HFF-Myc (cell line): ENCODE measurements around the gene PTCH1.

Source experiments
- DNase-seq: peaks from one replicate; pipeline ENCODE4 v3.0.0-alpha.2; 2011; ENCODE audit warnings: low read depth; ENCODE audit errors: extremely low read depth
- H3K4me3 ChIP-seq: replicated peaks from 2 replicates; pipeline ENCODE4 v1.5.1; 2011; ENCODE audit warnings: low read depth, mild to moderate bottlenecking, control low read depth, low read length
- TF ChIP-seq, protein P1 (sequence below): IDR thresholded peaks from 2 replicates; pipeline ENCODE4 v1.5.1; 2012; ENCODE audit warnings: mild to moderate bottlenecking, low read depth, low read length, control low read depth; ENCODE audit errors: missing control alignments

The PTCH1 gene

DNA sequence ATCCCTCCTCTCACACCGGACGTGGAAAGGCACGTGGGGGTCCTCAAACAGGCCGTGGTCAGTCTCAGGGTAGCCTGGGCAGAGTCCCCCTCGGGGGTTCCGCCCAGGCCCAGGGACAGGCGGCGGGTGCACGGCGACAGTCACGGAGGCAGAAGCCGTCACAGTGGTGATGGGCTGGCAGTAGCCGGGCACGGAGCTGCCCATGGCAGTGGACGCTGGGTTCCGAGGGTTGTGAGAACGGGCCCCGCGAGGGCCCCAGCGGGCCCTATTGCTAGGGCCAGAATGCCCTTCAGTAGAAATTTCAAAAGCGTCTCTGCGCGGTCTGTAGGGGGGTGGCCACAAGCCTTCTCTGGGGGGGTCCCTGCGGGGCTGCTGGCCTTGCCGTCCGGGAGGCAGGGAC is 69.8 kb downstream of the PTCH1 start:
- H3K4me3 ChIP-seq: no peak overlapping the region
- TF ChIP-seq, protein P1, sequence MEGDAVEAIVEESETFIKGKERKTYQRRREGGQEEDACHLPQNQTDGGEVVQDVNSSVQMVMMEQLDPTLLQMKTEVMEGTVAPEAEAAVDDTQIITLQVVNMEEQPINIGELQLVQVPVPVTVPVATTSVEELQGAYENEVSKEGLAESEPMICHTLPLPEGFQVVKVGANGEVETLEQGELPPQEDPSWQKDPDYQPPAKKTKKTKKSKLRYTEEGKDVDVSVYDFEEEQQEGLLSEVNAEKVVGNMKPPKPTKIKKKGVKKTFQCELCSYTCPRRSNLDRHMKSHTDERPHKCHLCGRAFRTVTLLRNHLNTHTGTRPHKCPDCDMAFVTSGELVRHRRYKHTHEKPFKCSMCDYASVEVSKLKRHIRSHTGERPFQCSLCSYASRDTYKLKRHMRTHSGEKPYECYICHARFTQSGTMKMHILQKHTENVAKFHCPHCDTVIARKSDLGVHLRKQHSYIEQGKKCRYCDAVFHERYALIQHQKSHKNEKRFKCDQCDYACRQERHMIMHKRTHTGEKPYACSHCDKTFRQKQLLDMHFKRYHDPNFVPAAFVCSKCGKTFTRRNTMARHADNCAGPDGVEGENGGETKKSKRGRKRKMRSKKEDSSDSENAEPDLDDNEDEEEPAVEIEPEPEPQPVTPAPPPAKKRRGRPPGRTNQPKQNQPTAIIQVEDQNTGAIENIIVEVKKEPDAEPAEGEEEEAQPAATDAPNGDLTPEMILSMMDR: no peak
- DNase-seq: no peak

DNA sequence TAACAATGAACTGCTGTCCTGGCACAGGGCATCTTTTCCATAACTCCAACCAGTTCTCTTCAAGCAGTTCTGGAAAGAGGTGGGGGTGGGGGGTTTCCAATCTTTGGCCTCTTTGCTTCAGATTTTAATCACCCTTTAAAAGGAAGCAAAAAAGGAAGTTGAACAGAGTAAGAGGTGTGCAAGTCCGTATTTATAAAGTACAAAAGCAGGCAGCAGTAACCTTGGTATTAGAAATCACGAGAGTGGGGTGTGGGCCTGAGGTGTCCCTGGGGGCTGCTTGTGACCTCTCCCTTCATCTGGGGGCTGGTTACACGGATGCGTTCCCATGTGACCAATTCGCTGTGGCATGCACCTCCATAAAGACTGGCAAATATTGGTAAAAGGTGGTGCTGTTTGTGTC is 70.5 kb downstream of the PTCH1 start:
- DNase-seq: no peak
- no peak overlapping the region for H3K4me3 ChIP-seq
- TF ChIP-seq, protein P1: no peak

DNA sequence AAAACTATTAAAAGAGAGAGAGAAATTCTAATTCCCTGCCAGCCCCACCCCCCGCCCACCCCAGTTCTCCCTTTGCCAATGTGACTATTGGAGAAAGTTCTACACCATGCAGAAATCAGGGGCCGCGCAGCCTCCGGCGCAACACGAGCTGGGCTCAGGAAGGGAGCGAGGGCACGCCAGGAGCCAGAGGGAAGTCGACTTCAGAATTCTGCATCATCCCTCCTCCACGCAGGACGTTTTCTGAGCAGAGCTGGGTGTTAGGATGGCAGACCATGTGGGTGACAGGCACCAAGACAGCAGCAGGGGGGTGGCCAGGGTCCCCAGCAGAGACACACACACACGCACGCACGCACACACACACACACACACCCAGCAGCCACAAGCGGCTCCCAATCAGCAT is 72.6 kb downstream of the PTCH1 start:
- DNase-seq: no peak
- TF ChIP-seq, protein P1: no peak
- H3K4me3 ChIP-seq: no peak overlapping the region

DNA sequence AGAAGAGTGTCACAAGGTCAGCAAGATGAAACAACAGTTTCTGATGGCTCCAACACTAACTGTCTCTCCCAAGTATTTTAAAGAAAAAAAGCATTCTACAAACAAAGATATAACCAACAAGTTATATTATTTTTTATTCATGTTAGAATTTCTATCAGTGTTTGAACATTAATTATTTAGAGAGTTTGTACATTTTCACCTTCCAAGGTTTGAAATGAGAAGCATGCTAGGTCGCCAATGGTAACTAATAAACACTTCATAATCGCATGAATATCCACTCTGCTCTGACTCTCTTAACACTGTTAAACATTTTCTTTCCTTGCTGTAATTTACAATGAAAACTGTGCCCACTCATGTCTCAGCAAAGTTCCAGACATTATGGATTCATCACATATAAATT is 73.5 kb downstream of the PTCH1 start:
- H3K4me3 ChIP-seq: no peak overlapping the region
- TF ChIP-seq, protein P1: no peak
- DNase-seq: no peak

DNA sequence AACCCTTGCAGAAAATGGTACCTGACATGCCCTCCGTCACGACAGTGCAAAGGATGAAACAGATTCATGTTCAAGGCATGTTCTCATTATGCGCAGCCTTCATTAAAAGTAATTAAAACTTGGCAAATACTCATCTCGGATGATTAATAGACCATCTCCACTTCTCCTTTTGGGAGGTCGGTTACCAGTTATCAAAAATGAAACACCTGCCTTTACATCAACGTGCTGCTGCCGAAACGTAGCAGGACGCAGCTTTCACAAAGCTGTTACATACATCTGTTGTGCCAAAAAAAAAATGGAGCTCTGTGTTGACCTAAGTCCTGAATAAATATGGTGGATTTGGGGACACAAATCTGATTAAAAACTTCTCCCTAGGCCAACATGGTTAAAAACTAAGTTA is 75.7 kb downstream of the PTCH1 start:
- TF ChIP-seq, protein P1: no peak
- no peak for DNase-seq

DNA sequence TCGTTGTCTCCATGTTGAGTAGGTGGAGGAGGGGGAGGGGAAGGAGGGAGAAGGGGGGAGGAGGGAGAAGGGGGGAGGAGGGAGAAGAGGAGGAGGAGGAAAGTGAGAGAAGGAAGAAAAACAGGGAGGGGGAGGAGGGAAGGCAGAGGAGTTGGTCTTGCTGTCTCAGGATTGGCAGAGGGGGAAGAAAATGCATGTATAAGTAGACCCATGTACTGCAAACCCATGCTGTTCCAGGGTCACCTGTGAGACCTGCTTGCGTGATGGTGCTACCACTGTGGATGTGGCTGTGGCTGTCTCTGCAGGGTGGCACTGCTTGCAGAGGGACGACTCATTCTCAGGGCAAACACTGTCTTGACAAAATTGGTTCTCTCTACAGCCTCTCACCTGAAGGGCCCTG is 76.3 kb downstream of the PTCH1 start:
- TF ChIP-seq, protein P1: no peak
- no peak overlapping the region for H3K4me3 ChIP-seq

More for the DNA sequence above, 75.7 kb downstream of the PTCH1 start:
- H3K4me3 ChIP-seq: no peak overlapping the region

DNA sequence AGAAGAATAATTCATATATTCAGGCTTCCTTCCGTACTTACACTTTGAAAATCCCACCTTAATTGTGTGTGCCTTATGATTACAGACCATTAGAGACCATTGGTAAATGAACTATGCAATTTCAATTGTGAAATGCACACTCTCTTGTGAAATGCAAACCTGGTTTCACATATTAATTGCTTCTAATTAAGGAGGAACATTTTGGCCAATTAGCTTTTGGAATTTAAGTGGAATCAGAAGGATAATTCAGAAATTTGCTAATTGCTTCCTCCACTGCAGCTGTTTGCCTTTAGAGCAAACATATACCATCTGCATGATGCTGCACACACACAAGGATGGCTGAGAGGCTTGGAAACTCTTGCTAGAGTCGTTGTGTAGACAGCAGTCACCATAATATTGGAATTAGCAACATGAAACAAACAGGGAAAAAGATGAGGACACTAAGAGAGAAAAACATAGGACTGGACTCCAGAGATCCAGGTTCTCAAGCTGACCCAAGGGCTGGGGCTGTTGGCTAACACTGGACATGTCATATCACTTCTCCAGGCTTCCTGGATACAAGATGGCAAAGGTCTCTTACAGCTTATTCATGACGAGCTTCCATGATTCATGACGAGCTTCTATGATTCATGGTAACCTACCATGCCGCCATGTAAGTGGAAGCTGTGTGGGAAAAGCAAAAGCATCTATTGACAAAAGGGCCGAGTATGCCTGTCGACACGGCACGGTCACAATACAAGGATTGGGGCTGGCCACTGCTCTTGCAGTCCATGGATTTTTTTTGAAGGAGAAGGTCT is 78.0 kb downstream of the PTCH1 start:
- no peak for DNase-seq
- TF ChIP-seq, protein P1: no peak

More for the DNA sequence above, 76.3 kb downstream of the PTCH1 start:
- no peak for DNase-seq

More for the DNA sequence above, 78.0 kb downstream of the PTCH1 start:
- H3K4me3 ChIP-seq: no peak overlapping the region
